Dedifferentiated amniotic fluid mesenchymal stem cell (primary cell): Measurements from ENCODE around the gene TMEM221.

Experiments used
- DNase-seq: peaks from one replicate; pipeline ENCODE4 v3.0.0-alpha.2; 2016; ENCODE audit errors: extremely low spot score

Gene TMEM221

DNA sequence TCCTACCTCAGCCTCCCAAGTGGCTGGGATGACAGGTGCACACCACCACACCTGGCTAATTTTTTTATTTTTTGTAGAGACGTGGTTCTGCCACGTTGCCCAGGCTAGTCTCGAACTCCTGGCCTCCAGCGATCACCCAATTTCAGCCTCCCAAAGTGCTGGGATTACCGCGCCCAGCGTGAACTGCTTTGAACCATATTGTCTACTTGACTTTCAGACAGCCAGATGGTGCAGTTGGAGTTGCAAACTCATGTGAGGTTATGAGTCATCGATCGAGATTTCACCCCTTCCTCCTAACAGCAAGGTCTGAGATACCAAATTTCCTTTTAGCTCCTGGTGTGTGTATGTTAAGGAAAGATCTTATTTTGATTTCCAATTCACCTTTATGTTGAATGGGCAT lies 24.6 kb upstream of the TMEM221 start:
- no peak for DNase-seq

DNA sequence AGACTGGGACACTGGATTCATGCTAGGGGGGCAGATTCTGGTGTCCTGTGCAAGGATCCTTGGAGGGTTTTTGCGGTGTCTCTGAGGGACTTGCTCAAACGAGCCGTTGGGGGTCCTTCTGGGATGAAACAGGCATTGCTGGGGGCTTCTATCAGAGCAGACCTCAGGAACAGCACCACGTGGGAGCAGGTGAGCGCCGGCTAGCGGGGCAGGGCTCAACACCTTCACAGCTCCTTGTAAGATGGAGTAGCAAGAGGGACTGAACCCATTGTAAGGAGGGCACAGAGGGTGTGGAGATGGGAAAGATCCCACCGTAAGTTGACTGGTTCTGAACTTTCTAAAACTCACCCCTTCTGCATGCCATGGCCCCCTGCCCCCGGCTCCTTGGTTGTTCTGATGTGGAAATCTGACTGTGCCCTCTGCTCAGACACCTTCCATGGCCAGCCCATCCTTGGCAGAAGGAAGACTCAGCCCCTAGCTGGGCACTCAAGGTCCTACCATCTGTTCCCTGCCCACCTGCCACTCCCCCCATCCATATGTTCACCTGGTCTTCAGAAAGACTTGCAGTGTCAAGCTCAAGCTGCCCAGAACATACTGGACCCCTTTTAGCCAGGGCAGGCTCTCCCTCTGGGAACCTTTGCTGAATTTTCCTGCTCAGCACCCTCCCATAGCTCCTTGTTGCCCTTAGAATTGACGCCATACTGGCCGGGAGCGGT lies 23.1 kb upstream of the TMEM221 start:
- DNase-seq: no peak

DNA sequence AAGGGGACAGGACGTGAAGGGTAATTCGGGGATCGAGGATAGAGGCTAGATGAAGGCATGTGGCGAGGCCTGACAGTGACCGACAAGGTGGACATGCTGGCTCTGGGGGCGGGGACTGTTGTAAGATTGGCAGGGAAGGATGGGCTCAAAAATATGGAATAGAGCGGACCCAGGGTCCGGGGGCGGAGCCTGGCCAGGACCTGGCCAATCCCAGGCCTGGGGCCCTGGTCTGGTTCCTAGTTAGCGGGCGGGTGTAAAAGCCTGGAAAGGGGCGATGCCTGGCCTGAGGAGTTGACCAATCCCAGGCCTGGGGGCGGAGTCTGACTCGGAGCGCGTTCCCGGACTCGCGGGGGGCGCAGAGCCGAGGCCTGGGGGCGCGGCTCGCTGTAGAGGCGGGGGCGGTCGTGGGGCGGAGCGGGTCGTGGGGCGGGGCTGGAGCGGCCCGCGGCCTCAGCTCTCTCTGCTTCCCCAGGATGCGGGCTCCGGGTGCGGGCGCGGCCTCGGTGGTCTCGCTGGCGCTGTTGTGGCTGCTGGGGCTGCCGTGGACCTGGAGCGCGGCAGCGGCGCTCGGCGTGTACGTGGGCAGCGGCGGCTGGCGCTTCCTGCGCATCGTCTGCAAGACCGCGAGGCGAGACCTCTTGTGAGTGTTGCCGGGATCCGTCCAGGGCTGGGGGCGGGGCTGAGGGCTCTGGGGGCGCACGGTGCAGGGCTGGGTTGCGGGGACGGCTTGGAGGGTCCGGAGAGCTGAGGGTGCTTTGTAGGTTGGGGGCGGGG lies 21.8 kb upstream of the TMEM221 start, which contains the start of gene SLC27A1:
Gene SLC27A1 (plus strand): TSS at position 457 of the 774 bp plus-strand sequence. CDS start 17 bp downstream, at position 474.
- peak; percentile 98 for DNase-seq

DNA sequence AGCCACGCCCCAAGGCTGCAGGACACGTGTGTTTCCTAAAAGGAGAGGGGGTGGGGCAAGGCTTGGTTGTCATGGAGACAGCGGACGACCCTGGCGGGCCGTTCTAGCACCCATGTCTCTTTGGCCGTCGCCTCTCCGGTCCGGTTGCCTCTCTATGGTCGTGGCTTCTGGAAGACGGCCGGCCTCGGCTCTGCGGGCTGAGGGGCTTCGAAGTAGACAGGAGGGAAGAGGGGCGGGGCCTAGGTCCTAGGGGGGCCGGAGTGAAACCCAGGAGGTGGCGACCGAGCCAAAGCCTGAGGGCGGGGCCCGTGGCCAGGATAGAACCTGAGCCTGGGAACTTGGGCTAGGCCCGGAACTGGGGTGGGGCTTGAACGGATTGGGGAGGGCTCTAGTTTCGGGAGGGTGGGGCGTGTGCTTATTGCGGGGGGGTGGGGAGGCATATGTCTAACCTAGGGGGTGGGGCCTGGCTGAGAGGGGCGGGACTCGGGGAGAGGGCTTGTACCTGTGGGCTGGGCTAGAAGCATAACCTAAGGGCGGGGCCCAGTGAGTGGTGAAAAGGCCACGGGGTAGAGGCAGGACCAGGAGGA lies 21.1 kb upstream of the TMEM221 start:
- DNase-seq: peak; percentile 82

DNA sequence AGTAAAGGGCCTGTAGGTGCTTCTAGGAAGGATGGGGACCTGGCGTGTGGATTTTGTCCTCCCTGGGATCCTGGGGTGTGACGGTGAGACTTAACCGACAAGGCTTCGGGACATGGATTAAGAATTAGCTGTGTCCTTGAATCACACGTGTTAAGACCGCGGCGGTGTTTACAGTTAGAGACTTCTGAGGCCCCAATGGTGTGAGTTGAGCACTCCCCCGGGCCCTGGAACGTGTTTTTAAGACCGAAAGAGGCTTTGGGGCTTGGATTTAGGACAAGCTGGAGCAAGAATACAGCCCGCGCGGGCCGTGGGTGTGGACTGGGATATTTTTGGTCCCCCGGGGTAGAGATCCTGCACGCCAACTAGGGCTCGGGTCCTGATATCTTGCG lies 20.6 kb upstream of the TMEM221 start:
- peak; percentile 48 for DNase-seq

DNA sequence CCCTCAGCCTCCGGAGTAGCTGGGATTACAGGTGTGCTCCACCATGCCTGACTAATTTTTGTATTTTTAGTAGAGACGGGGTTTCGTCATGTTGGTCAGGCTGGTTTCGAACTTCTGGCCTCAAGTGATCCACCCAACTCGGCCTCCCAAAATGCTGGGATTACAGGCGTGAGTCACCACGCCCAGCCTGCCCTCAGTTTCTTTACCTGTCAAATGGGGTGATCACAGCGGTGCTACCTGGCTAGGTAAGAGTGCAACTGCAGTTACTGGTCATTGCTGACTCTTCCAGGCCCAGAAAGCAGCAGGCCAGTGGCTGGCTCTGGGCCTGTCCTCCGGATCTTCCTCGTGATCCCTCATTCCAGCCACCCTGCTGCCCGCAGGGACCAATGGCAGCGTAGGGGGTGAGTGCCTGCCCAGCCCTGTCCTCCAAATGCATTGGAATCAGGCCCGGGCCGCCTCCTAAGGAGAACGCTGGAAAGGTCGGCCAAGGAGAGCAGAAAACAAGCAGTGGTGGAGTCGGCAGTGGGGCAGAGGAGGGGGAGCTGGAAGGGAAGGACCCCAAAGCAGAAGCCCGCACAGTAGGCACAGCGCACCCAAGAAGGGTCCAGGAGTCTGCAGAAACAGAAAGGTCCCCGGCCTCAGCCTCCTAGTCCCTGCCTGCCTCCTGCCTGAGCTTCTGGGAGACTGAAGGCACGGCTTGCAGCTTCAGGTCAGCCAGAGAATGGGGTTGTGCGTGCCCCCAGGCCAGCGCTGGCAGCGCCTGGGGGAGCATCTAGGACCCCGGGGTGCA lies 20.0 kb upstream of the TMEM221 start:
- DNase-seq: no peak

DNA sequence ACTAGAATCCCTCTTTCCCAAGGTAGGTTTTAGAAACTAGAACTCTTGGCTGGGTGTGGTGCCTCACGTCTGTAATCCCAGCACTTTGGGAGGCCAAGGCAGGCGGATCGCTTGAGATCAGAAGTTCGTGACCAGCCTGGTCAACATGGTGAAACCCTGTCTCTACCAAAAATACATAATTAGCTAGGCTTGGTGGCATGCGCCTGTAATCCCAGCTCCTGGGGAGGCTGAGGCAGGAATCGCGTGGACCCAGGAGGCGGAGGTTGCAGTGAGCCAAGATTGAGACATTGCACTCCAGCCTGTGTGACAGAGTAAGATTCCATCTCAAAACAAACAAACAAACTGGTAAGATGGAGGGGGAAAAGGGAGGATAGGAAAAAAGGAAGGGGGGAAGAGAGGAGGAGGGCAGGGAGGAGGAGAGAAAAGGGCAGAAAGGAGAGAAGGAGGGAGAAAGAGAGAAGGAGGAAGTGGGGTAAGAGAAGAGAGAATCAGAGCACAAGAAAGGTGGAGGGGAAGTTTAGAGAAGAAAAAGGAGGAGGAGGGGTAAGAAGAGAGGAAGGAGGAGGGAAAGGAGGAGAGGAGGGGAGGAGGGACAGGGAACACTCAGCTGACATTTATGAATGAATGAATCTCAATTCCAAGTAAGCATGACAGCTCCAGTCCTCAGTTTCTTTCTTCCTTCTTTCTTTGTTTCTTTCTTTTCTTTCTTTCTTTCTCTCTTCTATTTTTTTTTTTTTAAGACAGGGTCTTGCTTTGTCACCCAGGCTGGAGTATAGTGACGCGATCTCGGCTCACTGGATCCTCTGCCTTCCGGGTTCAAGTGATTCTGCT lies 19.2 kb upstream of the TMEM221 start:
- DNase-seq: no peak

DNA sequence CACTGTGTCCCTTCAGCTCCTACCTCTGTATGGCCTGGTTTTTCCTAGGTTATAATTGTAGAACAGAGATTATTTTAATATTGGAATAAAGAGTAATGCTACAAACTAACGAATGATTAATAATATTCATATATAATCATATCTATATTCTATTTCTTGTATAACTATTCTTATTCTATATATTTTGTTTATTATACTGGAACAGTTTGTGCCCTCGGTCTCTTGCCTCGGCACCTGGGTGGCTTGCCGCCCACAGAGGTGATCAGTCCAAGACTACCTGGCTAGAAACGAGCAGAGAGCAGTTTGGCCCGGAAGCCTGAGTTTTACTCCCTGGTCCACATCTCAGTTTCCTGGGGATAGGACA lies 18.0 kb upstream of the TMEM221 start:
- DNase-seq: no peak

DNA sequence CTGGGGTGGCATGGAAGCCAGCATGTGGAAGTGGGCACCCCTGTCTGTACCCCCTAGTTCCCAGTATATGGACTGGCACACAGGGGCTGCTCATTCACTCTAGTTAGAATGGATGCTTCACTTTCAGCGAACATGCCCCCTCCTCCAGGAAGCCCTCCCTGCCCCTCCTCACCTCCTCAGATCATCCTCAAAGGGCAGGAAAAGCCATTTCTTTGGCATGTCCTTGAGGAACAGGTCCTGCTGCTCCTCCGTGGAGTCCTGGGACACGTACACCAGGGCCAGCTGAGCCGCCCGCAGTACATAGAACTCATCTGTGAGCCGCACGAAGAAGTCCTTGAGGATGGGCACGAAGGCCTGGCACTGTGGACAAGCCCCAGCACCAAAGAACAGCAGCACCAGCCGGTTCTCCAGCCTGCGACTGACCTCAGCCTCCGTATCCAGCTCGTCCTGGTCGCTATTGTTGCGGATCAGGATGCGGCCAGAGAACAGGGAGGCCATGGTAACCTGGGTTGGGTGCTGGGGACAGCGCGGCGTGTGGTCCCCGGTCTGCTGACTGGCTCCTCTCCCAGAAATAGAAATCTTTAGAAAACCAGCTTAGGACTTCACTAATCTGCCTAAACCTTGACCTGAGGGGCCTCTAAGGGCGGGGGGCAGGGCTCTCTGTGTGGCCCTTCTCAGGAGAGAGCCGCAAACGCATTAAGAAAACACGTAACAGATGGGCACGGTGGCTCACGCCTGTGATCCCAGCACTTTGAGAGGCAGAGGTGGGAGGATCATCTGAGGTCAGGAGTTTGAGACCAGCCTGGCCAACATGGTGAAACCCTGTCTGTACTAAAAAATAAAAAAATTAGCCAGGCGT lies 12.1 kb upstream of the TMEM221 start, which contains the start of gene NXNL1:
Gene NXNL1 (minus strand): TSS at position 555 of the 859 bp plus-strand sequence. CDS start 57 bp downstream, at position 498.
- no peak for DNase-seq

DNA sequence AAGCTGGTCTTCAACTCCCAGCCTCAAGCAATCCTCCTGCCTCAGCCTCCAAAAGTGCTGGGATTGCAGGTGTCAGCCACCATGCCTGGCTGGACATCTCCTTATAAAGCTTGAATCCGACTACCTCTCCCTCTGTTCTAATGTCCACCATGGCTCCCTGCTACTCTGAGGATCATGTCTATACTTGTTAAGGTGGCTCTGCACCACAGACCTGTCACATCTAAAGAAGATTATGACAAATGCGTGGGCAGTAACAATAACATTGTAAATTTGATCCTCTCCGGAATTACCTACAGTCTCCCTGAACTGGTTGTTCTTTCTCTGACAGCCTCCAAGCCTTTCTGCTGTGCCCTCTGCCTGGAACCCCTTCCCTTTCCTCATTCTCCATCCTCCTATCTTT lies 10.5 kb upstream of the TMEM221 start:
- DNase-seq: no peak

DNA sequence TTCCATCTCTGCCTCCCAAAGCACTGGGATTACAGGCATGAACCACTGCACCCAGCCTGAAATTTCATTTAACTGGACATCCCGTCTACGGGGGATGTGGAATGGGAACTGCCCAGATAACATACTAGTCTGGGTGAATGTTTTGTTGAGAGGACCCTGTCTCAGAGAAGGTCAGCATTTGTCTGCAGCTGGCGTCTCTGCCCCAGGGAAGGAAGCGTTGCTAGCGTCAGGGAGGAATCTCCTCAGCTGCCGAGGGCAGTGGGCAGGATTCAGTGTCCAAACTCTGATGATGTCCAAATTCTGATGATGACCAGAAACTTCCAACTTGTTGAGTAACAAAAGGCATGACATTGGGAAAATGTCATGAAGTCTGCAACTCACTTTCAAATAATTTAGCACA lies 9.1 kb upstream of the TMEM221 start:
- no peak for DNase-seq

DNA sequence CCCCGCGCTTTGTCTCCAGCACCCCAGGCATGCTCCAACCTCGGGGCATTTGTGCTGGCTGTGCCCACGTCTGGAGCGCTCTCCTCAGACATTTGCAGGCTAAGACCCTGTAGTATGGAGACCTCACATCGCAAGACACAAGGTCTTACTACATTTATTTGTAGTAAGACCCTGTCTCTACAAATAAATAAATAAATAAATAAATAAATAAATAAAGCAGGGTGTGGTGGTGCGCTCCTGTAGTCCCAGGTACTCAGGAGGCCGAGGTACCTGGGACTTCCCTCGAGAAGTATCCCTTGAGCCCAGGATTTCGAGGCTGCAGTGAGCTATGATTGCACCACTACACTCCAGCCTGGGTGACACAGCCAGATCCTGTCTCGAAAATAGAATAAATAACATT lies 7.7 kb upstream of the TMEM221 start:
- no peak for DNase-seq

DNA sequence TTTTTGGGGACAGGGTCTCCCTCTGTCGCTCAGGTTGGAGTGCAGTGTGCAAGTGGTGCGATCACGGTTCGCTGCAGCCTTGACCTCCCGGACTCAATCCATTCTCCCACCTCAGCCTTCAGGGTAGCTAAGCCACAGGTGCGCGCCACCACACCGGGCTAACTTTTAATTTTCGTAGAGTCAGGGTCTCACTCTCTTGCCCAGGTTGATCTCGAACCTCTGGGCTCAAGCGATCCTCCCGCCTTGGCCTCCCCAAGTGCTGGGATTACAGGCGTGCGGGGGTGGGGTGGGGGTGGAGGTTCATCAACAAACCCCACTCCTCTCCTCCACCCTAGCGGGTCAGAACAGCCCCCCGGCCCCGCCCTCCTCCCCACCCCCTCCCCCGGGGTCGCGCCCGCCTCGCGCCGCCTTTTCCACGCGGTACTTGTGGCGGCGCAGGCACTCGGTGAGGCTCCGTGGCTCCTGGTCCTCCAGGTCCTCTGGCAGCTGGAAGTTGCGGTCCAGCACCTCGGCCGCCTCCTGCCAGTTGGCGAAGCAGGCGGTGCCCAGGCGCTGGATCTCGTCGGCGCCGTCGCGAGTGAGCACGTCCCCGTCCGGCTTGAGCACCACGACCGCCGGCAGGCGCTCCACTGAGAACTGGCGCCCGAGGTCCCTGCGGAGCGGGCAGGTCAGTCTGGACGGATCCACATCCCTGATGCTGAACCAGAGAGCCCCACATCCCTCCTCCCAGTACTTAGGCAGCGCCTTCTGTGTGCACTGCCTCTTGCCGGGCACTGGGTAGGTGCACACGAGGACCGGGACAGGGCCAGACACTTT lies 7.0 kb upstream of the TMEM221 start:
- DNase-seq: no peak

DNA sequence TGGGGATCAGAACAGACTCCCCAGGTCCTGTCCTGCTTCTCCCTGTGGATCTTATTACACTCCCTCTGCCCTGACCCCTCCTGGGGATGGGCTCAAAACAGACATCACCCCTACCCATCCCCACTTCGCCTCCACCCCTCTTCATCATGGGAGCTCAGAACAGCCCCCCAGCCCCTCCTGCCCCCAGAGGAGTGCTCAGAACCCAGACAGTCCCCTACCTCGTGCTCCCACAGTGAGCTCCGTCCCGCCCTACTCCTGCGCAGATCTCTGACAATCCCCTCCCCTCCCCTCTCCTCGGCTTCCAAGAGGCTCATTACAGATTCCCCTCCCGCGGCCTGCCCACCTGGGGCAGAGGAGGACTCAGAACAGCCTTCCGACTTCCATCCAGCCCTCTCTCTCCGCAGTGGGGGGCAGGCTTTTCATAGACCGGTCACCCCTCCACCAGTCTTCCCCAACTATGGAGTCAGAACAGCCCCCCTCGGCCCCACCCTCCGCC lies 6.2 kb upstream of the TMEM221 start:
- DNase-seq: no peak

DNA sequence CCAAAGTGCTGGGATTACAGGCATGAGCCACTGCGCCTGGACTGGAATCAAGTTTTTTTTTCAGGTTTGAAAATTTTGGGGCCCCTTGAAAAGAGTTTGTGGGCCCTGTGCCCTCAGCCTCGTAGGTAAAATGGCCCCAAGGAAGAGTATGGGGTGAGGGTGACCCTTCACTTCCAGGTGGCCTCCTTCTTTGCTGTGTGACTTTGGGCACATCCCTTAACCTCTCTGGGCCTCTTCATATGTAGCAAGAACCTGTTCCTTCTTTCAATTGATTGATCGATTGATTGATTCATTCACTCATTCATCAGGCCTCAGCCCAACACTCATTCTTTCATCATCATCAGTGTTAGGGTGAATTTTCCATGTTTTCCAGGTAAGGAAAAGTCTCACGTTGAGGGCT lies 3.4 kb upstream of the TMEM221 start:
- no peak for DNase-seq

DNA sequence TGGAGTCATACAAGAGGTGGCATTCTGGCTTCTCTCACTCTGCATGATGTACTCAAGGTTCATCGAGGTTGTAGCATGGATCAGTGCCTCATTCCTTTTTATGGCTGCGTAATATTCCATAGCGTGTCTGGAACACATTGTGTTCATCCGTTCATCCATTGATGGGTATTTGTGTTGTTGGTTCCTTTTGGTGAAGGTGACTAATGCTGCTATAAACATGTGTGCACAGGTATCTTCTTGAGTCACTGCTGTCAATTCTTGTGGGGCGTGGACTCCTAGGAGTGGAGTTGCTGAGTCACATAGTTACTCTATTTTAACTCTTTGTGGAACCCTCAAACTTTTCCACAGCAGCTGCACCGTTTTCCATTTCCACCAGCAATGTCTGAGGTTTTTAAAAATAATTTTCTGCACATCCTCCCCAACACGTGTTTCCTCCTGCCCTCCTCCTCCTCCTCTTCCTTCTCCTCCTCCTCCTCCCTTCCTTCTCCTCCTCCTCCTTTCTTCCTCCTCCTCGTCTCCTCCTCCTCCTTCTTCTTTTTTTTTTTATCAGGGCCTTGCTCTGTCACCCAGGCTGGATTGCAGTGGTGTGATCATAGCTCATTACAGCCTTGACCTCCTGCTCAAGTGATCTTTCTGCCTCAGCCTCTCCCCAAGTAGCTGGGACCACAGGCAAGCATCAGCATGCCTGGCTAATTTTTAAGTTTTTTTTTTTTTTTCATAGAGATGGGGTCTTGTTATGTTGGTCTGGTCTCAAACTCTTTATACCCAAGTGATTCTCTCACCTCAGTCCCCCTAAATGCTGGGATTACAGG lies 2.0 kb upstream of the TMEM221 start:
- no peak for DNase-seq

DNA sequence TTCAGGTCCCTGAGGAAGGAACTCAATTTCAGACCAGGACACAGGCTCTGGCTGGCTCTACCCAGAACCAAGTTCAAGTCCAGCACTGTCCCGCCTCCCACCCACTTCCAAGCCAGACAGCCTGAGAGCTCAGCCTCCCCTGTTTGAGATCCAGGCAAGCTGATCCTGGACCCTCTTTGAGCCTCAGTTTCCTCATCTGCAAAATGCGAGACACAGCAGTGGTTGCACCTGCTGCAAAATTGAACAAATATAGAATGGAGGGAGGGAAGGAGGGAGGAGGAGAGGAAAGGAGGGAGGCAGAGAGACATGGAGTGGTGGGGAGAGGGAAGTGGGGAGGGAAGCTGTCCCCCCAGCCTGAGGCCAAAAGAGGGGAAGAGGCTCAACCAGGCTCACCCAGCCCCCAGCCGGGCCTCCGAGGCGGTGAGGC lies 751 bp downstream of the TMEM221 start:
- no peak for DNase-seq

DNA sequence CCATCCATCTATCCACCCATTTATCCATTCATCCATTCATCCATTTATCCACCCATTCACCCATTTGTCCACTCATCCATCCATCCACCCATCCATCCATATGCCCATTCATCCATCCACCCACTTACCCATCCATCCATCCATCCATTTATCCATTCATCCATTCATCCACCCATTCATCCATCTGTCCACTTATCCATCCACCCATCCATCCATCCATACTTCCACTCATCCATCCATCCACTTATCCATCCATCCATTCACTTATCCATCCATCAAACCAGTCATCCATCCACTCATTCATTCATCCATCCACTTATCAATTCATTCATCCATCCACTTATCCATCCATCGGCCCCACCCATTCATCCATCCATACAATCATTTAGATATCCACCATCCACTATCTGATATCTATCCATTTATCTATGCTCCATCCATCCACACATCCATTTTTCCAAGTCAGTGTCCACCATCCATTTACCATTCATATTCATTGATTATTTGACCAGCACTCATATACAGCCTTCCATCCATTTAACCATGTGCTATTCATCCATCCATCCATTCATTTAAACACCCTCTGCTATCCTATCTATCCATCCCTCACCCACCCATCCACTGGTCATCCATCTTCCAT lies 2.8 kb downstream of the TMEM221 start:
- no peak for DNase-seq
